Raji (cell line): ENCODE results near the gene DRD2.

Source experiments
- POLR2A ChIP-seq: IDR thresholded peaks from 2 replicates; pipeline ENCODE4 v1.6.1; 2011; ENCODE audit warnings: low read depth, low read length, control low read depth; ENCODE audit not compliant: insufficient read depth

The DRD2 gene

DNA sequence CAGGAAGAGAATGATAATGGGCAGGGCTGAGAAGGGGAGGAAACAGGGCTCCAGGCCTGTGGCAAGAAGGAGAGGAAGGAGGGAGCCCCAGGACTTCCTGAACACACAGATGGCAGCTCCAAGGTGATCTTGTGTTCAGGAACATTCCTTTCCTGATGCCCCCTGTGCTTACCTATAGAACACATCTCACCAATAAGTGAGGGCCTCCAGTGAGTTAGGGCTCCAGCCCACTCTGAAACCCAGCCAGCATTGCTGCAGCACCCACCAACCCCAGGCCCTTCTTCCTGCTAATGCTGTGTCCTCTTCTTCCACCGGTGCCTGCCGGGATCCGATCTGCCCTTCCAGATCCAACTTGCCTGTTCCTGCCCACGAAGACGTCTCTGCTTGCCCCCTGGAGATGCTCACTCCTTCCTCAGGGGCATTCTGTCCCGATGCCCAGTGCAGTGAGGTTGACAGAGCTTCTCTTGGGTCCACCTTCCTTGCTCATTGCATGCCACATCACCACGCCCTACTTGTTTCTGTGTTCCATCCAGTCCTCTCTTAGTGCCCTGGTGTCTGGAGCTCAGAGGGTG lies 70.3 kb downstream of the DRD2 start:
- no peak for TF ChIP-seq POLR2A

DNA sequence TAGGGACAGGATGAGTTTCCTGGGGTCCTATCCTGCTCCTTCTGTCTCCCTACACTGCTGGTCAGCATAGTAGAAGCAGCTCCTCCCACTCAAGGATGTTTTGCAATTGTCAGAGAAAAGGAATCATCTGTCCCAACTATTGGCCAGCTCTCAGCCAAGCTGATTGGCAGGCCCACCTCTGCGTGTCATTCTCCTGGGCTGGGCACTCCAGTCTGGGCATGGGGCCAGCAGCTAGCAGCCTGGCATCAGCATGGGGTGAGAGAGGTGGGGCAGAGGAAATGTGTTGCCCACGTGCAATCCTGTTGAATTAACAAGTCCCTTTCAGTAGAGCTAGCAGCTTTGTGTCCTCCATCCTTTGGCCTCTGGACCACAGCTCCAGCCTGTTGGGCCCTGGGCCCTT lies 73.5 kb downstream of the DRD2 start:
- no peak for TF ChIP-seq POLR2A

DNA sequence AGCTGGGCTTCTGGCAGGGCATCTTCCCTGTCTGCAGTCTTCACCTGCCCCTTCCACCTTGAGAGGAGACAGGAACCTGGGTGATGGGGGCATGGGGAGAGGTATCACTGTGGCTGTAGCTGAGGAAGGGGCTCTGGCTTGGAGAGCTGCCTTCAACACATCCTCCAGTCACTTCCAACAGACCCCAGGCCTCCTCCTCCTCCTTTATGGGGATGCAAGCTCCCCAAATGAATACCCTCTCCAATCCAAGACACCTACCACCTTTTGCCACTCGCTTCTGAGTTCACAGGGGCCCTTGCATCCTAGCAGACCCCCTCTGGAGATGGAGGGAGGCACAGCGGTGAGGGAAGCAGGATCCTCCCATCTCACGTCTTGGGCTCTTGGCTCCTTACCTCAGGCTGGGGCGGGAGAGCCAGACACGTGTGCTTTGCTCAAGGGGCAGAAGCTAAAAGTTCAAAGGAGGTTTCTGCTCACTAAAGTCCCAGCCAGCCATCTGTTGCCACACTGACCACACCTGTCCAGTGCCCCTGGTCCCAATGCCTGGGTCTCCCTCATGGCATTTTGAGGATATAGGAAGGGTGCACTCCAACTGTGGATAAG lies 74.5 kb downstream of the DRD2 start:
- TF ChIP-seq POLR2A: no peak

DNA sequence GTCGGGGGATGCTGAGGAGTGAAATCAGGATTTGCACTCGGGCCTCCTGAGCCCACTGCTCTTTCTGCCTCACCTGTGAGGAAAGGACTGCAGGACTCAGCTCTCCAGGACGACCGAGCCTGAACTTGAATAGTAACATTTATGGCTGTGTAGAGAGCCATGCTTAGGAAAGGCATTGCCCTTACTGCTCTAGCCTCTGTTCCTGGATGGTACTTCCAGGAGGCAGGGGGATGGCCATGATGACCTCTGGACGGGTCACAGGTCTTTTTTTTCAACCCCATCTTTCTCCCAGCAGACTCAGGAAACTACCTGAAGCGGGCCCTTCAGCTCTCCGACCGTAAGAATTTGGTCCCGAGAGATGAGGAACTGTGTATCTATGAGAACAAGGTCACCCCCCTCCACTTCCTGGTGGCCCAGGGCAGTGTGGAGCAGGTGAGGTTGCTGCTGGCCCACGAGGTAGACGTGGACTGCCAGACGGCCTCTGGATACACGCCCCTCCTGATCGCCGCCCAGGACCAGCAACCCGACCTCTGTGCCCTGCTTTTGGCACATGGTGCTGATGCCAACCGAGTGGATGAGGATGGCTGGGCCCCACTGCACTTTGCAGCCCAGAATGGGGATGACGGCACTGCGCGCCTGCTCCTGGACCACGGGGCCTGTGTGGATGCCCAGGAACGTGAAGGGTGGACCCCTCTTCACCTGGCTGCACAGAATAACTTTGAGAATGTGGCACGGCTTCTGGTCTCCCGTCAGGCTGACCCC lies 76.3 kb downstream of the DRD2 start:
- TF ChIP-seq POLR2A: no peak

DNA sequence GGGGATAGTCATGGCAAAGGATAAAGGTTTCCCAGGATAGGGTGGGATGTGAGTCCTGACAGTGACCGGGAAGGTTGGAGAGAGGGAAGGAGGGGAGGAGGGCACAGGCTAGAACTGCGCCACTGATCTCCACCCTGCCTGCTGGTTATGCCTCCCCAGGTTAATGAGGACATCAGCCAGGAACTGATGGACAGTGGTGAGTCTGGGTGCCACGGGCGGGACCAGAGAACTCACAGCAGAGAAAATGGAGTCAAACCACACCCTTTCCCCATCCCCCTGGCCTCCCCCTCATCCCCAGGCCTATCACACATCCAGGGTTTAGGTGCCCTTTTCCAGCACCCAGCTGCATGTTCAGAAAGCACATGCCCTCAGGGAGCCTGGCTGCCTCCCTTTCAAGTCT lies 77.4 kb downstream of the DRD2 start:
- TF ChIP-seq POLR2A: no peak

DNA sequence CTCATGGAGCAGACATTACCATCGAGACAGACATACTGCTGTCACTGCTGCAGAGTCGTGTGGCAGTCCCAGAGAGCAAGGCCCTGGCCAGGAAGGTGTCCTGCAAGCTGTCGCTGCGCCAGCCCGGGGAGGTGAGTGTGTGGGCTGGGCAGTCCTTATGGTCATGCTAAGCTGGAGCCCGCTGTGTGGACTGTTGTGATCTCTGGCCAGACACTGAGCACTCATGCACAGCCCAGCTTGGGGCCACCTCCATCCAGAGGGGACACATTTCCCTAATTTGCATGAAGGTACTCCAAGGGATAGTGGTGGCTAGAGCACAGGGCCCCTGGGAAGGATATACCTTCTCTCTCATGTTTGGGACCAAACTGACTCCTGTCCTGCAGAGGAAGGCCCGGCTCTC lies 78.0 kb downstream of the DRD2 start:
- no peak for TF ChIP-seq POLR2A

DNA sequence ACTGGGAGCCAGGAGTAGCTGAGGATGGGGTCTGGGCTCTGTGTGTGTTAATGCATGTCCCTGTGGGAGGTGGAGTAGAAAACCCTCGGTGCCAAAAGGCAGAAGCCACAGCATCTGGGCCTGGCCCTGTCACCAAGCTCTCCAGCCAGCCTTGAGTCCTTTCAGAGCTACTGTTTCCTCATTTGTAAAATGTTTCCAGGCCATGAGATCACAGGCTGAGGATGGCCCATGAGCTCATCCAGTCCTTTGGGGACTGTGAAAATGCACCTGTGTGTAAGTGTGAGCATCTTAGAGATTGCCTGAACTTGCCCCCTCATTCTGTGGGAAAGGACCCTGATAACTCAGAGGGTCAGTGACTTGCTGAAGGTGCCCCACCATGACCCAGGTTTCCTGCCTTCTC lies 78.5 kb downstream of the DRD2 start:
- TF ChIP-seq POLR2A: no peak

DNA sequence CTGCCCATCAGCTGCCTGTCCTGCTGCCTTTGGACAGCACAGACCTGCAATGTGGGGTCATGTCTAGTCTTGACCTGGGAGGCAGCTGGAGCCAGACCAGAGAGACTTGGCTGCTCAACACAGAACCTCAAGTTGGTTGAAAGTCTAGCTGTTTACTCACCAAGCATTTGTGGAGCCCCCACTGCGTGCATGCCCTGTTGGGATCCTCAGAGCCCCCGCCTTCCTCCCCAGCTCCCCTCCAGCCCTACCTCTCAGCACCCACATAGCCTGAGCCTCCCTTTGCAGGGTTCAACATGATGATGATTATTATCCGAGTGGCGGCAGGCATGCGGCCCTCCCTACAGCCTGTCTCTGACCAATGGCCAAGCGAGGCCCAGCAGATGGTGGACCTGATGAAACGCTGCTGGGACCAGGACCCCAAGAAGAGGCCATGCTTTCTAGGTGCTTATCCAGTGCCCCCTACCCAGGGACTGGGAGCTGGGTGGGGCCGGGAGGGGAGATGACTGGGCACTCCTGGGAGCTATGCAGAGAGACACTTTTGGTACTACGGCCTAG lies 79.3 kb downstream of the DRD2 start:
- TF ChIP-seq POLR2A: no peak

DNA sequence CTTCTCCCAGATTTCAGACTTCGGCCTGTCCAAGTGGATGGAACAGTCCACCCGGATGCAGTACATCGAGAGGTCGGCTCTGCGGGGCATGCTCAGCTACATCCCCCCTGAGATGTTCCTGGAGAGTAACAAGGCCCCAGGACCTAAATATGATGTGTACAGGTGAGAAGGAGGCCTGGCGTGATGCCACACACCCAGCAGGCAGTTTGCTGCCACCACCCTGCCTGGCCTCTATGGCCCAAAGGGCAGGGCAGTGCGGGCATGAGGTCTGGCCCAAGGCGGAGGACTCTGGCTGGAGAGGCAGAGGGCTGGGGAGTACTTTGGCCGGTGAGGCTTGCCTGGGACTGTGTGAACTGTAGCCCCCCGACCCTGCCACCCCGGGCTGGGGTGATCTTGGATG lies 80.3 kb downstream of the DRD2 start:
- no peak for TF ChIP-seq POLR2A

DNA sequence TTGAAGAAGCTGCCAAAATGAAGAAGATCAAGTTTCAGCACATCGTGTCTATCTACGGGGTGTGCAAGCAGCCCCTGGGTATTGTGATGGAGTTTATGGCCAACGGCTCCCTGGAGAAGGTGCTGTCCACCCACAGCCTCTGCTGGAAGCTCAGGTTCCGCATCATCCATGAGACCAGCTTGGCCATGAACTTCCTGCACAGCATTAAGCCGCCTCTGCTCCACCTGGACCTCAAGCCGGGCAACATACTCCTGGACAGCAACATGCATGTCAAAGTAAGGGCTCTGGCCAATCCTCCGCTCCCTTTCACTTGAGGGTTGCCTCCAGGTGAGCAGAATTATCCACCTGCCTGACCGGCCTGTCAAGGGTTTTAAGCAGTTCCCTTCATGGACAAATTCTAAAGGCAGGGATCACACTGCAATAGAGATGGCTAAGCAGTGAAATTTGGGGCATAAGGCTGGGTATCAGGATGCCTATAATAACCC lies 81.7 kb downstream of the DRD2 start:
- TF ChIP-seq POLR2A: no peak

DNA sequence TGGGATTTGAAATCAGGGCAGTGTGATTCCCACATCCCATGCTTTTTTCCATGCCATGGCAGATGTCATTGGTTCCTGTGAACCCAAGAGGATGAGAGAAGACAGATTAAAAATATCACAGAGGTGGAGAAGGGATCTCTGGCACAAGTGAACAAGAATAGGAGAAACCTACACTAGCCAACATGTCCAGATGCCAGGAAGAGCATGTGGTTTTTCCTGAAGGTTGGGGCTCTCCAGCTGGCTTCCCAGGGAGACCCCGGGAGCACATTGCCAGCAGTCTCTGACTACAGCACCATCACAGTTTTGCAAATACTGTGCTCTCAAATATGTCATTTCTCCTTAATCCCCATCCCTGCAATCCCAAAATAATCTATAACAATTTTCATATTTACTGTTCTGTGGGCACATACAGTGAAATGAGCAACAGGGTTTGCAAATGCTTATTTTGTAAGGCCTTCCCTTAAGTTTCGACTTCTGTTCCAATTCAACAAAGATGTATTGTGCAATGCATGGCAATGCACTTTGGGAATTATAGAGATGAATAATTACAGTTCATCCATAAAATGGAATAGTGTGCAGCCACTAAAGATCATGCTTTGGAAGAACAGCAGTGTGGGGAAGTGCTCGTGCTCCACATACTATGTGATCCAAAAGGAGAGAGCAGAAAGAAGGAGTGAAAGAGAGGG lies 82.8 kb downstream of the DRD2 start:
- TF ChIP-seq POLR2A: no peak

DNA sequence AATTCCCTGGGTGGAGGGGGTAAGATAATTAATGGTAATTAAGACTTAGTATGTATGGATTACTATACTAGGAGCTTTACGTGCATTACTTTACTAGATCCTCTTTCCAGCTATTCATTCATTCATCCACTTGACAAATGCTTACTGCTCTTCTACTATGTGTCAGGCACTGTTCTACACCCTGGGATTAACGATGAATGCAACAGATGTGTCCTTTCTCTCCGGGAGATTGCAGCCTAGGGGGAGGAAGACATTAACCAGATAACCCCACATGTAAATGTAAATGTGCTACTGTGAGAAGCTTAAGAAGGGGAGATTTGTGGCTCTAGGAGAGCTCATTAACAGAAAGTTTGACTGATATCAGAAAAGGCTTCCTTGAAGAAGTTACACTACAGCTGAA lies 85.9 kb downstream of the DRD2 start:
- TF ChIP-seq POLR2A: no peak

DNA sequence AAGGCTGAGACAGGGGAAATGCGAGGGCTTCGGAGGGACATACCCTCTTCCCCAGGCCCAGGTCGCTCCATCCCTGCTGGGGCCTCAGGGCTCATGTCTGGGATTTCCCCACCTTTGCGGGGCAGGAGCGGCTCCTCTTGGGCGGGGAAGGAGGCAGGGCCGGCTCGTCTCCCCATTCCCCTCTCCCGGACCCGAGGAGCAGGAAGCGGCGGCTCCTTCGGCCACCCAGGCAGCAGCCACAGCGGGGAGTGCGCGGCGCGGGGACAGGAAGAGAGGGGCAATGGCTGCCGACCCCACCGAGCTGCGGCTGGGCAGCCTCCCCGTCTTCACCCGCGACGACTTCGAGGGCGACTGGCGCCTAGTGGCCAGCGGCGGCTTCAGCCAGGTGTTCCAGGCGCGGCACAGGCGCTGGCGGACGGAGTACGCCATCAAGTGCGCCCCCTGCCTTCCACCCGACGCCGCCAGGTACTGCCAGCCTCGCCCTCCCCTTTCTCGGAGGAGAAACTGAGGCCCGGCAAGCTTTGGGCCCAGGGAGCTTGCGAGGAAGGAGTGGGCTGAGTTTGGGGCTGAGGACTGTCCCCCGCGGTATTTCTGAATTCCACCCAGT lies 87.5 kb downstream of the DRD2 start, which contains the start of gene ANKK1:
Gene ANKK1 (plus strand): TSS at position 175 of the 607 bp plus-strand sequence. CDS start 106 bp downstream, at position 281.
- no peak for TF ChIP-seq POLR2A

DNA sequence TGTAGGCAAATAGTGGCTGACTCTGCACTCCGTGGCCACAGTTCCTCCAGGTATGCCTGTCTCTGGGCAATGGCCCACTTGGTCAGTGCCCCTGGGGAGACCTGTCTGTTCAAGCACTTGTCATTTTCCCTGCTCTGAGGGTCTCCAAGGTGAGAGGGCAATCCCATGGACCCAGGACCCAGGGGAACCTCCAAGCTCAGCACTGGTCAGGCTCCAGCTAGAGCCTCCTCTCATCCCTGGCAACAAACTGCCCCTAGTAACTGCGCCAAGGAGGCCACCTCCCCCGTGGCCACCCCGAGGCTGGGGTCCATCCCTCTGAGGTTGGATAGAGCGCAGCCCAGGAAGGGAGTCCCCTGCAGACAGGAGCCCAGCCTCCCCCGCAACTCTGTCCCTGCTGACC lies 88.3 kb downstream of the DRD2 start:
- no peak for TF ChIP-seq POLR2A

DNA sequence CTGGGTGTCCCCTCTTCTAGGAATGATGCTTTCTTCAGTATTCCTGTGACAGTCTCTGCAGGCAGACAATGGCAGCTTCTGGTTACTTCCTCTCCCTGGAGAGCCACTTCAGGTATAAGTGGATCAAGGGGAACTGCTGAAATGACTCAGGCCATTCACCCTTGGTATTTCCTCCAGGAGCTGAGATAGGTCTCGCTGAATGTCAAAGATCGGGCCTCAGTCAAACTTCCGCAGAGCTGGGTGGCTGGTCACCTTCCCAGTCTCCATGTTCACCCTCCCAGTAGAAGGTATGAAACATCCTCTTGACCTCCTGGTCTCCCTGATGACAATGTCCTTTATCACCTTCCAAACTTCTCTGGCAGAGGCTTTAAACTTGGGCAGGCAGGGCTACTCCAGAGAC lies 89.4 kb downstream of the DRD2 start:
- no peak for TF ChIP-seq POLR2A
